ENCODE results near the gene RAP1GDS1.

- TF ChIP-seq CTCF (IDR thresholded peaks at IDR 0.05 in 4 of 5, conservative IDR thresholded peaks at IDR 0.05 in 1 of 5) (no peak), POLR2A (IDR thresholded peaks at IDR 0.05) (no peak)
Observed at GRCh38 chr4:98434816-98435215, 173.6 kb downstream of the RAP1GDS1 start.
